Measurements from ENCODE around the gene UGT2B17. TPM values are rescaled to one million over a fixed set of nuclear protein-coding genes. Genes with fewer than 3 reads are reported as not detected.

The UGT2B17 gene
- polyA plus RNA-seq, 1 donor from 2014 or later: not detected

Other genes with a start within 250 kb of the UGT2B17 start
- gene YTHDC1, start 226.2 kb downstream of the UGT2B17 start, polyA plus RNA-seq: 131 and 139 TPM in 2 replicates
- not detected in 2 replicates for gene TMPRSS11E, start 128.9 kb downstream of the UGT2B17 start, polyA plus RNA-seq
- gene UGT2B15, start 94.3 kb upstream of the UGT2B17 start, polyA plus RNA-seq: not detected in 2 replicates
- not detected in 2 replicates for gene UGT2B10, start 239.7 kb upstream of the UGT2B17 start, polyA plus RNA-seq

Measured in neural cell (in vitro differentiated cells).